ENCODE measurements around the gene SRGAP2. TPM values are rescaled to one million over a fixed set of nuclear protein-coding genes. Genes with fewer than 3 reads are reported as not detected.
"Not testable (repeated sequence)": the region's sequence is repeated elsewhere in the genome, so short reads cannot be mapped to it uniquely, and the experiment has no call there.

The SRGAP2 gene
- total and polyA plus RNA-seq, 5 donors = 11.5 to 37.0 (median 30.6) TPM

DNA sequence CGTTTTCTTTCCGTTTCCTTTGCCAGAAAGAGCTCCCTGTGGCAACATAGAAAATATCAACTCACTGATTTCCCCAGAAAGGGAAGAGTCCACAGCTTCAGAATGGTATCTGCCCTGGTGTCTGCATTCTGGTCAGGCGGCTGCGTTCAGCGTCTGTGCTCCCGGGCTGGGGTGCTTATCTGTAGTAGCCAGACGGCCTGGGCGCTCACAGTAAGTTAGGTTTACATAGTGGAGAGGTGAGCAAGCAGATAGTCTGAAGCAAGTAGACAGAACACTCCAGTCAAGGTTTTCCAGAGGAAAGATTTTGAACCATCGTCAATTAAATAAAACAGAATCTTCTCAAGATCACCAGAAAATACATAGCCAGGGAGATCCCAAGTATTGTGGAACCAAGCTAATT, 28.6 kb downstream of the SRGAP2 start:
- ATAC-seq (peak; percentile 72 to 78), DNase-seq (peak in 2 of 3 donors; percentile 6 to 13)
- H3K9me3 ChIP-seq (ENCODE audit: control insufficient read depth, low read length); H3K4me1 ChIP-seq (ENCODE audit: control insufficient read depth, insufficient read depth, low read length); H3K27me3 ChIP-seq (ENCODE audit: control insufficient read depth, insufficient read depth); intact Hi-C loops (cut with DNase I); H3K4me3 ChIP-seq (ENCODE audit: low read length); H3K27ac ChIP-seq (ENCODE audit: low read length): not testable (repeated sequence)
- WGBS = 66% methylated on average over 9 of the region's 9 CpGs

DNA sequence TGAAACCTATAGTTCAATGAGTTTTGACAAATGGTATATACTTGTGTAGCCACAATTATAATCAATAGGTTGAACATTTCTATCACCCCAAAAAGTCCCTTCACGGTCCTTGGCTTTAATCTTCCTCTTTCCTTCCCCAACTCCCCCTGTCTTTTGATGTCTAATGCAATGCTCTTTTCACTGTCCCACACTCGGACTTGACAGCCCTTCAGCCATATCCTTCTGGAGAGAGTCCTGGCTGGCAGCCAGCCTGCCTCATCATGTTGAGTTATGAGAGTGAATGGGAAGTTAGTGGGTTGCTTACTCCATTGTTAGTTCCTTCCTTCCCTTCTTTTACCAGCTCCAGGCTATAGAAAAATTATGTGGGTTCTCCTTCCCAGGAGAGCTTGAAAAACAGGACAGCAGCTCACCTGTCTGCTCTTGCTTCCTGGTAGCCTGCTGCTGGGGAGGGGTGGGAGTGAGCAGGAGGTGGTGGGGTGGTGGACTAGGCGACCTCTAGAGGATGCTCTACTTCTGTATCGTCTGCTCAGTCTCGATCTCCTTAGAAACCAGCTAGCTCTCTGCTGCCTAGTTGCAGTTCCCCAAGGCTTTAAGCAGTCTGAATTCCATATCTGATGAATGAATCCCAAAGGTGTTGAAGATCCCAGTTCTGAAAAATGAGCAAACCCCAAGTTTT, 29.8 kb downstream of the SRGAP2 start:
- ATAC-seq = peak; percentile 74 to 75
- WGBS = 16% methylated on average over 2 of the region's 5 CpGs
- H3K27me3 ChIP-seq (ENCODE audit: control insufficient read depth, insufficient read depth); H3K4me1 ChIP-seq (ENCODE audit: control insufficient read depth, insufficient read depth, low read length); H3K27ac ChIP-seq (ENCODE audit: low read length); H3K4me3 ChIP-seq (ENCODE audit: low read length); H3K9me3 ChIP-seq (ENCODE audit: control insufficient read depth, low read length); DNase-seq; intact Hi-C loops (cut with DNase I): not testable (repeated sequence)

DNA sequence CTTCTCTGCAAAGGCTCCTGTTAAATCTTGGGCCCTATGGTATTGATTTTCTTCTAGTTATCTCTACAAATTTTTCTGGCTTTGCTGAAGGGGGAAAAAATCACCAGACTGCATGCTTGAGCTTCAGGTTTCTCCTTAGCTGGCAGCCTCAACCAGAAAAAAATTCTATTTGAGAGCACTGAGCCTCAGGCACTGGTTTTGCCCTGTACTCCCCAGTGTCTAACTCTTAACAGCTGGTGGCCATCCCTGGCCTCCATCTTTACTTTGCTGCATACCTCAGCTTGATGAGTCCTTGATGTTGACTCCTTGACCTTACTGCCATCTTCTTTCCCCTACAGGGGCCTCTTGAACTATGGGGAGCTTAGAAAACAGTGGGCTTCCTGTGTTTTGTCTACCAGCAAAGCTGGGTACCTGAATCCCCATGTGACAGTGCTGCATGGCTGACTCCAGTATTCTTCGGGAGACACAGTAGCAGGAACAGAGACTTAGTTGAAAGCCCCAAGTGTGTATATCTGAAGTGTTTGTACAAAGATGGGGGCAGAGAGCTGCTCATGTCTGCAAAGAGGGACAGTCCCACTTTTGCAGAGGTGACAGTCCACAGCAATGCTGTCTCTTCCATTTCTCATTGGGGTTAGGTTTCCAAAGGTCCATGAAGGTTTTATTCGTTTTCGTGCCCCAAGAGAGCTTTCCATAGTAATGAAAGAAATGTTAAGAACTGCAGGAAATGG, 31.0 kb downstream of the SRGAP2 start:
- DNase-seq; H3K27me3 ChIP-seq (ENCODE audit: control insufficient read depth, insufficient read depth); H3K4me1 ChIP-seq (ENCODE audit: control insufficient read depth, insufficient read depth, low read length); ATAC-seq; H3K9me3 ChIP-seq (ENCODE audit: control insufficient read depth, low read length); H3K27ac ChIP-seq (ENCODE audit: low read length); intact Hi-C loops (cut with DNase I); H3K4me3 ChIP-seq (ENCODE audit: low read length): not testable (repeated sequence)
- WGBS = 77% methylated on average over 3 of the region's 3 CpGs

DNA sequence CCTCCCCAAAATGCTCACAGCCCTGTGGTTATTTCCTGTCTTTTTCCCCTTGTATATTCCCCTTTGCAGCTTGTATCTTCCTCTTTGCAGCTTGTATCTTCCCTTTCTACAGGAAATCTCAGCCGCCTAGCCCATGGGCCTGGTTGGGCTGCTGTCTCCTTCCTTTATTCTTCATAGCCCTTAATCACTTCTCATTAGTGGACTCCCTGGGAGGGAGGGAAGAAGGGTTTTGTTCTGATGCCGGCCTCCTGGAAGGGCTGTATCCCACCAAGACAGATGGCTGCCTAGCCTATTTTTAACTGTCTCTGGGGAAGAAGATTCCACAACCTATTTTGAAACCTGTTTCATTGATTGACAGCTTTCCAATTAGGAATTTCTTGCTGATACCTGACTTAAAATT, 31.8 kb downstream of the SRGAP2 start:
- ATAC-seq; H3K27me3 ChIP-seq (ENCODE audit: control insufficient read depth, insufficient read depth); DNase-seq; H3K27ac ChIP-seq (ENCODE audit: low read length); intact Hi-C loops (cut with DNase I); H3K4me3 ChIP-seq (ENCODE audit: low read length); H3K4me1 ChIP-seq (ENCODE audit: control insufficient read depth, insufficient read depth, low read length); H3K9me3 ChIP-seq (ENCODE audit: control insufficient read depth, low read length): not testable (repeated sequence)
- WGBS = no CpG with 5 or more reads among the region's 2 CpGs

DNA sequence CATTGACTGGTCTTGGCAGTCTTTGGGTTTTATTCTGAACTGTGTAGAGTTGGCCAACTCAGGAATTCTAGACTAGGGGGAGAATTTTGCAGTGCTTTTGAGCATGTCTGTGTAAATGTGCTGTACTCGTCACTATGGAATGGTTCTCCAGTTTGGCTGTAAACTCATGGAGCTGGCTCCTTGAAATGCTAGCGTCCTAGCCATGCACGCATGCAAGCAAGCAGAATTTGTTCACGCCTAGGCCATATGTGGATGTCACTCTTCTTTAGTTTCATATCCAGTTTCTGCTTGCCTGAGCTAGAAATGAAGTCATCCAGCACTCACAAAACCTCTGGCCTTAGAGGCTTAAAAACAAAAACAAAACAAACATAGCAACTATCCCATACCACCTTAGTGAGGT, 36.9 kb downstream of the SRGAP2 start:
- not testable (repeated sequence) for ATAC-seq
- 79% methylated on average over 4 of the region's 4 CpGs for WGBS

DNA sequence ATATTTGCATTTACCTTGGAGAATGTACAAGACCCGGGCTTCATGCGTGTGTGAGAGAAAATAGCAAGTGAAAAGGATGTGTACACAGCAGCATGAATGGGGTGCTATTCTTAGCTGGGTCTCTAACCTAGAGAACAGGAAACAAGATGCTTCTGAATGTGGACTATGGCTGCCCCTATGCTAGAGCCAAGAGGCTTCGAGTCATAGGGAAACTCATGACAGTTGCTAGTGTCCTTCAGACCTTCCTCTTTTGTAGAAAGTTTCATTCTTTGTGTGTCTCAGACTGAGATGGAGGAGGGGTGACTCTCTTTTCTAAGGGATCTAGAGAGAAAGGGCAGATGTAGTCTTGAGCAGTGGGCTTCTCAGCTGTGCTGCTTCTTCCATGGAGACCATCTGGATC, 40.0 kb downstream of the SRGAP2 start:
- H3K4me3 ChIP-seq (ENCODE audit: low read length); H3K9me3 ChIP-seq (ENCODE audit: control insufficient read depth, low read length); DNase-seq; H3K4me1 ChIP-seq (ENCODE audit: control insufficient read depth, insufficient read depth, low read length); intact Hi-C loops (cut with DNase I); H3K27ac ChIP-seq (ENCODE audit: low read length); H3K27me3 ChIP-seq (ENCODE audit: control insufficient read depth, insufficient read depth): not testable (repeated sequence)
- WGBS = 36% methylated on average over 3 of the region's 3 CpGs
- ATAC-seq = peak; percentile 67 to 74

More for the DNA sequence above, 36.9 kb downstream of the SRGAP2 start:
- intact Hi-C loops (cut with DNase I); H3K27me3 ChIP-seq (ENCODE audit: control insufficient read depth, insufficient read depth); H3K4me1 ChIP-seq (ENCODE audit: control insufficient read depth, insufficient read depth, low read length); H3K27ac ChIP-seq (ENCODE audit: low read length); H3K9me3 ChIP-seq (ENCODE audit: control insufficient read depth, low read length); DNase-seq; H3K4me3 ChIP-seq (ENCODE audit: low read length): not testable (repeated sequence)

DNA sequence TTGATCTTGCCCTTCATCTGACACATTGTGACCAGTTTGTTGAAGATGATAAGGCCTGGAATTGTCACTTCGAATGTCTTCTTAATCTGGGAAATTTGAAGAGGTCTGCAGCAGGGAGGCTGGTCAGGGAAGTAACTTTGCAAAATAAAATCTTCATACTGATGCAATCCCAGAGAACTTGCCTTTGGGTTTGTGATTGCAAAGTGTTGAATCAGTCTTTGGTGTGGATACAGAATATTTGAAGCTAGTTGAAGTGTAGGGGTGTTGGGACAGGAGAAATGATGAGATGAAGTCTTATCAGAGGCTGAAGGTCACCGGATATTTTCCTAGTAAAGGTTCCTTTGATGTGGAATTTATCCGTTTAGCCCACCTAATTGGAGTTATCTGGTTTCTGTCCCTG, 42.1 kb downstream of the SRGAP2 start:
- H3K4me1 ChIP-seq (ENCODE audit: control insufficient read depth, insufficient read depth, low read length); H3K9me3 ChIP-seq (ENCODE audit: control insufficient read depth, low read length); H3K27ac ChIP-seq (ENCODE audit: low read length); H3K4me3 ChIP-seq (ENCODE audit: low read length); ATAC-seq; DNase-seq; H3K27me3 ChIP-seq (ENCODE audit: control insufficient read depth, insufficient read depth); intact Hi-C loops (cut with DNase I): not testable (repeated sequence)
- WGBS = 43% methylated on average over 1 of the region's 3 CpGs

DNA sequence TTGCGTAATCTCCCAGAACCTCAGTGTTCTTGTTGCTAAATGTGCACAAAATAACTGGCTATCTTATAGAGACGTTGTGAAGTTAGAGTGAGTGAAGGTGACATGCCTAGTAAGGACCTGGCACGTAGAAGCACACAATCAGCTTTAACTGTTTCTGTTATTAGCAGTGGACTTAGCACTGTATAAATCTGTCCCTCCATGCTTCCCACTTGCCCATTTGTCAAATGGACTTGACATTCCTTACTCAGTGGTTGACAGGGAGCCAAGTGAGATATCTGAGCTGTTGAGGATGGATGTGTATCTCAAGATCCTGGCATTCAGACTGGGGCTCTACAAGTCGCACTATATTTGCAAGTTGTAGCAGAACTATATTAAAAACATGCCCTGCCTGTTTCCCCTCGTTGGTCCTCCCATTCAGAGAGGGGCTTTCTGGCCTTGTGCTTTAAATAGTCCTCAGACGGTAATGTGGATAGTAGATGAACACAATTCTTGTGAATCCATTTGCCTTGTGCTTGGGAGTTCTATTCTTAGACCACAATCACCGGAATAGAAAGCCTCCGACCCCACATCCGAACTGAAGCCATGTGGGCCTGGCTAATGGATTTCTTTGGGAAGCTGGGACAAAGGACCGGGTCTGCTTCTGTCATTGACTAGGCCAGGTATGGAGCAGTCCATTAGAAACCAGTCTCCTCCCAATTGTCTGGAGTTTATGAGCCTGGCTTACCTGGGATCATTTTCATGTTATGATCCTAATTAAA, 43.0 kb downstream of the SRGAP2 start:
- H3K27ac ChIP-seq (ENCODE audit: low read length); H3K4me1 ChIP-seq (ENCODE audit: control insufficient read depth, insufficient read depth, low read length); H3K4me3 ChIP-seq (ENCODE audit: low read length); H3K9me3 ChIP-seq (ENCODE audit: control insufficient read depth, low read length); H3K27me3 ChIP-seq (ENCODE audit: control insufficient read depth, insufficient read depth); DNase-seq; intact Hi-C loops (cut with DNase I): not testable (repeated sequence)
- ATAC-seq = peak; percentile 49 to 79
- WGBS = no CpG with 5 or more reads among the region's 10 CpGs

DNA sequence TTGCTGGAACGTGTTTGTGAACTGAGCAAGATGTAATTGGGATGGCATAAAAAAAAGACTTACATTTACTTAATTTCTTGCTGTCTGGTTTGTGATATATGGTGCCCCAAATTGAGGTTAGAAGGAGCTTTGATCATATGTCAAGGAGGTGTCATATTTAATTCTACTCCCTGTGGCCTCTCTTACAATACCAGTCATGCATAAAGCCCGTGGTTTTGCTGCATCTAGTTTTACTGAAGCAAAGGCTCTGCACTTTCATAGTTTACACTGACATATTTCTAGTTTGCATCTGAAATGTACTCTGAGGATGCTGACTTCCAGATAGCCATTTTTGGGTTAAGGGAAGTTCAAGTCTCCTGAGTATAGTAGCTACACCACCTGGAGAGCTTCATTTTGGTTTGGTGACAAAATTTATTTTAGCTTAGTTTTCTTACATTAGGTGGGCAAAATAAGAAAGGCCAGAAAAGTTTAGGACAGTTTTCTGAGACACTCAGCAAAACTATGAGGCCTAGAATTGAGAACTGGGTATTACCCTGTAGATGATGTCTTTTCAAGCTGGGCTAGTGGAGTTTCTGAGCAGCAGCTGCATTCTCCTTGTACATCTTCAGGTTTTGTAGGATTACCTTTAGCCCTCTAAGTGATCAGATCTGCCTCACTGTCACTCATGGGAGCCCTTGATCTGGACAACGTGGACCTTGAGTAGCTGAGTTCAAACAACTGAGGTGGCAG, 47.8 kb downstream of the SRGAP2 start:
- intact Hi-C loops (cut with DNase I); H3K9me3 ChIP-seq (ENCODE audit: control insufficient read depth, low read length); H3K4me1 ChIP-seq (ENCODE audit: control insufficient read depth, insufficient read depth, low read length); ATAC-seq; H3K27me3 ChIP-seq (ENCODE audit: control insufficient read depth, insufficient read depth); H3K4me3 ChIP-seq (ENCODE audit: low read length); H3K27ac ChIP-seq (ENCODE audit: low read length); DNase-seq: not testable (repeated sequence)
- 82% methylated on average over 2 of the region's 3 CpGs for WGBS

DNA sequence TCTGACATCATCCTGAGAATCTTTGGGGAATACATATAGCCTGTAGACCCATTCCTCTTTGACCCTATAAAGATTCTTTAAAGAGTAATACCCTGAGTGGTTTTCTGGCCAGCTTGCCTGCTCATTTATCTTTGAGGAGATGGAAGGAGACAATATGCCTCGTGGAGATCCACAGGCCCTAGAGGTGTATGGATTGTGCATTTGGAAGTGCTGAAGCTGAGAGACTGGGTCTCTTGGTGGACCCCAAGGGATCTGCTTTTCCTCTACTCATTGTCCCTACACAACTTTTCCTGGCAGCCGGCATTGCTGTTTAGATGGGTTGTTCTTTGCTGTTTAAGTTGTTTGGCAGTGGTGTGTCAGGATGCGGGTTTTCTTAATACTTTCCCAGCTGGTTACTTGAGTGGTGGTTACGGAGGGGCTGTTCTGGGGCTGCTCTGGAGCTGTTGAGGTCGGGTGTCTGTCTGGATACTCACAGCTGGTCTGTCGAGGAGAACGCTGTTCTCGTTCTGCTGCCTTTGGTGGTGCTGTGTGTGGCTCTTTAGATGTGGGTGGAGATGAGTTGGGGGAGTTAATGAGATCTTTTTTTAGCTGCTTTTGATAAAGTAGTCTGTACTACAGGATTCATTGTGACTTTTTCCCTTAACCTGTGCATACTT, 49.5 kb downstream of the SRGAP2 start:
- H3K4me3 ChIP-seq (ENCODE audit: low read length); ATAC-seq; H3K4me1 ChIP-seq (ENCODE audit: control insufficient read depth, insufficient read depth, low read length); H3K27me3 ChIP-seq (ENCODE audit: control insufficient read depth, insufficient read depth); intact Hi-C loops (cut with DNase I); H3K9me3 ChIP-seq (ENCODE audit: control insufficient read depth, low read length); H3K27ac ChIP-seq (ENCODE audit: low read length): not testable (repeated sequence)
- 34% methylated on average over 7 of the region's 8 CpGs for WGBS
- DNase-seq = peak in 1 of 3 donors; percentile 36

Measured in right cardiac atrium (tissue), 5 donors.